ENCODE data around the gene SLC39A2.

Gene SLC39A2

DNA sequence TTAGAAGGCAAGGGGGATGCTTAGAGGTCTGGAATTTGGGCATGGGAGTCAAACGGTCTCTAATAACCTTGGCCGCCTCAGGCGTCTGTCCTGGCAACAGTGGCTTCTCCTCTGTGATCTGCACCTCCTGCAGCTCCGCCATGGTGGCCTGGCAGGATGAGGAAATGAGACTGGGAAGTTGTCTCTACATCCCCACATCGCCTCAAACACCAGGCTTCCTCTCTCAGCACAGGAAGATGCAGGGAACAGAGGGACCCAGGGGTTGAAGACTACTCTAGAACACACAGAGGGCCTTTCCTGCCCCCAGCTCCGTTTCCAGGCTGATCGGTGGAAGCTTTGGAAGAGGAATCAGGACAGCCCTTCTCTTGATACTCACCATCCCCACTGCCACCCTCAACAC lies 24.1 kb downstream of the SLC39A2 start (continued):
- TF ChIP-seq, protein P1, sequence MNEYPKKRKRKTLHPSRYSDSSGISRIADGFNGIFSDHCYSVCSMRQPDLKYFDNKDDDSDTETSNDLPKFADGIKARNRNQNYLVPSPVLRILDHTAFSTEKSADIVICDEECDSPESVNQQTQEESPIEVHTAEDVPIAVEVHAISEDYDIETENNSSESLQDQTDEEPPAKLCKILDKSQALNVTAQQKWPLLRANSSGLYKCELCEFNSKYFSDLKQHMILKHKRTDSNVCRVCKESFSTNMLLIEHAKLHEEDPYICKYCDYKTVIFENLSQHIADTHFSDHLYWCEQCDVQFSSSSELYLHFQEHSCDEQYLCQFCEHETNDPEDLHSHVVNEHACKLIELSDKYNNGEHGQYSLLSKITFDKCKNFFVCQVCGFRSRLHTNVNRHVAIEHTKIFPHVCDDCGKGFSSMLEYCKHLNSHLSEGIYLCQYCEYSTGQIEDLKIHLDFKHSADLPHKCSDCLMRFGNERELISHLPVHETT (tag by site-specific recombination; IDR thresholded peaks at IDR 0.05), result no peak
- no peak for TF ChIP-seq ZNF19 (tag by site-specific recombination; IDR thresholded peaks at IDR 0.05; ENCODE audit: low read depth)
- no peak for TF ChIP-seq ZSCAN30 (tag by site-specific recombination; IDR thresholded peaks at IDR 0.05)
- TF ChIP-seq OVOL3 (tag by site-specific recombination; IDR thresholded peaks at IDR 0.05), result no peak
- TF ChIP-seq GLIS2 (tag by site-specific recombination; IDR thresholded peaks at IDR 0.05), result no peak

DNA sequence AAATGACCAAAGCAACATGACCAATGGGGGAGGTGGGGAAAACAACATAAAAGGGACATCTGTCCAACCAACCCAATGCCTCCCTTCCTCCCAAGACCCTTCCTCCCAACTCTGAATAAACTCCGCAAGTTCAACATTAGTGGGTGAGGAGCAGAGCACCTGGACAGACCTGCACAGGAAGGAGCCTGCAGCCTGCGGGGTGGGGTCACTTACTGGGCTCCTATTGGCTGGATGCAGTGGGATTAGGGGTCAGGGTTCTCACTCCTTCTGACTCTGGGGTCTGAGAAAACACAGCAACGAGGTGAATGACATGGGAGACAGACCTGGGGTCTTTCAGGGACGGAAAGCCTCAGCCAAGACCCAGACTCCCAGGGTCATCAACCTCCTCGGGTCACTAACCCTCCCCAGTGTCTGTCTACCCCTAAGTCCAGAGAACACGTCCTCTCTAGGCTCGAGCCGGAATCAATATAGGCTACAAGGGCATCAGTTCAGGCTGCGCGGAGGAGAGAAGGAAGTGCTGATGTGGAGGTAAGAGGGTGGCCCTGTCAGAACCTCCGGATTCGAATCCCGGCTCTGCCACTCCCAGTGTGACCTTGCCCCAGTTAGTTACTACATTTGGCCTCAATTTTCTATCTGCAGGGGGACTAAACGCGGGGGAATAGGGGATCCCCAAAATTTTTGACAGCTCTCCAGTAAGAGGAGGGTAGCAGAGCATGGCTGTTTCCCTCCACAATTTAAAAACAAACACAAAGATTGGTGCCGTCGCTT lies 24.9 kb downstream of the SLC39A2 start:
- H3K27ac ChIP-seq (ENCODE audit: extremely low read depth, low read depth, low read length), result peak overlapping the region; percentile 74; the same call in 1 of the 2 replicates
- H3K4me1 ChIP-seq (ENCODE audit: control insufficient read depth, insufficient read depth, low read length), result peaks cover 10% of the 10 kb centered on the region; the same call in 1 of the 2 replicates
- H3K4me3 ChIP-seq (ENCODE audit: low read depth, low read length), result peak overlapping the region; percentile 69
- CTCF ChIA-PET, result interaction anchor here (0.8 to 1.7 kb wide), 6 partner anchors 10 to 81 kb away, joined by 3 to 6 read pairs (median 4); no protein-coding TSS in a partner anchor
- H3K9me3 ChIP-seq (ENCODE audit: control insufficient read depth, insufficient read depth, low read depth, low read length), result no peaks in the 10 kb centered on the region
- H3K36me3 ChIP-seq (ENCODE audit: control insufficient read depth in 2 of 2, insufficient read depth in 1 of 2, low read length in 2 of 2), result peaks cover 0 to 30% of the 10 kb centered on the region in 2 experiments; a peak in 2 of 3 replicates
- POLR2A ChIA-PET, result interaction anchor here (1.0 kb wide), 1 partner anchor 9 kb away, joined by 5 read pairs; no protein-coding TSS in a partner anchor
- TF ChIP-seq ZNF521 (tag by site-specific recombination; IDR thresholded peaks at IDR 0.05) (no peak), FEZF1 (tag by site-specific recombination; IDR thresholded peaks at IDR 0.05) (no peak), SETDB1 (IDR thresholded peaks at IDR 0.05; ENCODE audit: insufficient read length, low read length) (no peak), ZNF792 (tag by site-specific recombination; IDR thresholded peaks at IDR 0.05) (no peak), ZIC2 (tag by site-specific recombination; IDR thresholded peaks at IDR 0.05) (no peak), ZNF394 (tag by site-specific recombination; IDR thresholded peaks at IDR 0.05; ENCODE audit: borderline replicate concordance) (no peak), SP7 (tag by site-specific recombination; IDR thresholded peaks at IDR 0.05) (no peak)
- TF ChIP-seq, protein P2, sequence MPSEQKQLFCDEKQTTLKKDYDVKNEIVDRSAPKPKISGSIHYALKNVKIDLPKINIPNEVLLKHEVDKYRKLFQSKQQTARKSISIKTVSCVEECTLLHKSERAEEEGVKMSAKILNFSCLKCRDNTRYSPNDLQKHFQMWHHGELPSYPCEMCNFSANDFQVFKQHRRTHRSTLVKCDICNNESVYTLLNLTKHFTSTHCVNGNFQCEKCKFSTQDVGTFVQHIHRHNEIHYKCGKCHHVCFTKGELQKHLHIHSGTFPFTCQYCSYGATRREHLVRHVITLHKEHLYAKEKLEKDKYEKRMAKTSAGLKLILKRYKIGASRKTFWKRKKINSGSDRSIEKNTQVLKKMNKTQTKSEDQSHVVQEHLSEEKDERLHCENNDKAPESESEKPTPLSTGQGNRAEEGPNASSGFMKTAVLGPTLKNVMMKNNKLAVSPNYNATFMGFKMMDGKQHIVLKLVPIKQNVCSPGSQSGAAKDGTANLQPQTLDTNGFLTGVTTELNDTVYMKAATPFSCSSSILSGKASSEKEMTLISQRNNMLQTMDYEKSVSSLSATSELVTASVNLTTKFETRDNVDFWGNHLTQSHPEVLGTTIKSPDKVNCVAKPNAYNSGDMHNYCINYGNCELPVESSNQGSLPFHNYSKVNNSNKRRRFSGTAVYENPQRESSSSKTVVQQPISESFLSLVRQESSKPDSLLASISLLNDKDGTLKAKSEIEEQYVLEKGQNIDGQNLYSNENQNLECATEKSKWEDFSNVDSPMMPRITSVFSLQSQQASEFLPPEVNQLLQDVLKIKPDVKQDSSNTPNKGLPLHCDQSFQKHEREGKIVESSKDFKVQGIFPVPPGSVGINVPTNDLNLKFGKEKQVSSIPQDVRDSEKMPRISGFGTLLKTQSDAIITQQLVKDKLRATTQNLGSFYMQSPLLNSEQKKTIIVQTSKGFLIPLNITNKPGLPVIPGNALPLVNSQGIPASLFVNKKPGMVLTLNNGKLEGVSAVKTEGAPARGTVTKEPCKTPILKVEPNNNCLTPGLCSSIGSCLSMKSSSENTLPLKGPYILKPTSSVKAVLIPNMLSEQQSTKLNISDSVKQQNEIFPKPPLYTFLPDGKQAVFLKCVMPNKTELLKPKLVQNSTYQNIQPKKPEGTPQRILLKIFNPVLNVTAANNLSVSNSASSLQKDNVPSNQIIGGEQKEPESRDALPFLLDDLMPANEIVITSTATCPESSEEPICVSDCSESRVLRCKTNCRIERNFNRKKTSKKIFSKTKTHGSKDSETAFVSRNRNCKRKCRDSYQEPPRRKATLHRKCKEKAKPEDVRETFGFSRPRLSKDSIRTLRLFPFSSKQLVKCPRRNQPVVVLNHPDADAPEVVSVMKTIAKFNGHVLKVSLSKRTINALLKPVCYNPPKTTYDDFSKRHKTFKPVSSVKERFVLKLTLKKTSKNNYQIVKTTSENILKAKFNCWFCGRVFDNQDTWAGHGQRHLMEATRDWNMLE (tag by site-specific recombination; conservative IDR thresholded peaks at IDR 0.05; ENCODE audit: low read depth), result no peak
- TF ChIP-seq, protein P3, sequence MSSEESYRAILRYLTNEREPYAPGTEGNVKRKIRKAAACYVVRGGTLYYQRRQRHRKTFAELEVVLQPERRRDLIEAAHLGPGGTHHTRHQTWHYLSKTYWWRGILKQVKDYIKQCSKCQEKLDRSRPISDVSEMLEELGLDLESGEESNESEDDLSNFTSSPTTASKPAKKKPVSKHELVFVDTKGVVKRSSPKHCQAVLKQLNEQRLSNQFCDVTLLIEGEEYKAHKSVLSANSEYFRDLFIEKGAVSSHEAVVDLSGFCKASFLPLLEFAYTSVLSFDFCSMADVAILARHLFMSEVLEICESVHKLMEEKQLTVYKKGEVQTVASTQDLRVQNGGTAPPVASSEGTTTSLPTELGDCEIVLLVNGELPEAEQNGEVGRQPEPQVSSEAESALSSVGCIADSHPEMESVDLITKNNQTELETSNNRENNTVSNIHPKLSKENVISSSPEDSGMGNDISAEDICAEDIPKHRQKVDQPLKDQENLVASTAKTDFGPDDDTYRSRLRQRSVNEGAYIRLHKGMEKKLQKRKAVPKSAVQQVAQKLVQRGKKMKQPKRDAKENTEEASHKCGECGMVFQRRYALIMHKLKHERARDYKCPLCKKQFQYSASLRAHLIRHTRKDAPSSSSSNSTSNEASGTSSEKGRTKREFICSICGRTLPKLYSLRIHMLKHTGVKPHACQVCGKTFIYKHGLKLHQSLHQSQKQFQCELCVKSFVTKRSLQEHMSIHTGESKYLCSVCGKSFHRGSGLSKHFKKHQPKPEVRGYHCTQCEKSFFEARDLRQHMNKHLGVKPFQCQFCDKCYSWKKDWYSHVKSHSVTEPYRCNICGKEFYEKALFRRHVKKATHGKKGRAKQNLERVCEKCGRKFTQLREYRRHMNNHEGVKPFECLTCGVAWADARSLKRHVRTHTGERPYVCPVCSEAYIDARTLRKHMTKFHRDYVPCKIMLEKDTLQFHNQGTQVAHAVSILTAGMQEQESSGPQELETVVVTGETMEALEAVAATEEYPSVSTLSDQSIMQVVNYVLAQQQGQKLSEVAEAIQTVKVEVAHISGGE (tag by site-specific recombination; conservative IDR thresholded peaks at IDR 0.05; ENCODE audit: low read depth), result no peak
- TF ChIP-seq, protein P4, sequence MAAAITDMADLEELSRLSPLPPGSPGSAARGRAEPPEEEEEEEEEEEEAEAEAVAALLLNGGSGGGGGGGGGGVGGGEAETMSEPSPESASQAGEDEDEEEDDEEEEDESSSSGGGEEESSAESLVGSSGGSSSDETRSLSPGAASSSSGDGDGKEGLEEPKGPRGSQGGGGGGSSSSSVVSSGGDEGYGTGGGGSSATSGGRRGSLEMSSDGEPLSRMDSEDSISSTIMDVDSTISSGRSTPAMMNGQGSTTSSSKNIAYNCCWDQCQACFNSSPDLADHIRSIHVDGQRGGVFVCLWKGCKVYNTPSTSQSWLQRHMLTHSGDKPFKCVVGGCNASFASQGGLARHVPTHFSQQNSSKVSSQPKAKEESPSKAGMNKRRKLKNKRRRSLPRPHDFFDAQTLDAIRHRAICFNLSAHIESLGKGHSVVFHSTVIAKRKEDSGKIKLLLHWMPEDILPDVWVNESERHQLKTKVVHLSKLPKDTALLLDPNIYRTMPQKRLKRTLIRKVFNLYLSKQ (tag by site-specific recombination; IDR thresholded peaks at IDR 0.05; ENCODE audit: borderline replicate concordance), result no peak
- TF ChIP-seq, protein P5, sequence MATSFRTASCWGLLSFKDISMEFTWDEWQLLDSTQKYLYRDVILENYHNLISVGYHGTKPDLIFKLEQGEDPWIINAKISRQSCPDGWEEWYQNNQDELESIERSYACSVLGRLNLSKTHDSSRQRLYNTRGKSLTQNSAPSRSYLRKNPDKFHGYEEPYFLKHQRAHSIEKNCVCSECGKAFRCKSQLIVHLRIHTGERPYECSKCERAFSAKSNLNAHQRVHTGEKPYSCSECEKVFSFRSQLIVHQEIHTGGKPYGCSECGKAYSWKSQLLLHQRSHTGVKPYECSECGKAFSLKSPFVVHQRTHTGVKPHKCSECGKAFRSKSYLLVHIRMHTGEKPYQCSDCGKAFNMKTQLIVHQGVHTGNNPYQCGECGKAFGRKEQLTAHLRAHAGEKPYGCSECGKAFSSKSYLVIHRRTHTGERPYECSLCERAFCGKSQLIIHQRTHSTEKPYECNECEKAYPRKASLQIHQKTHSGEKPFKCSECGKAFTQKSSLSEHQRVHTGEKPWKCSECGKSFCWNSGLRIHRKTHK (tag by site-specific recombination; IDR thresholded peaks at IDR 0.05), result no peak
- TF ChIP-seq, protein P6, sequence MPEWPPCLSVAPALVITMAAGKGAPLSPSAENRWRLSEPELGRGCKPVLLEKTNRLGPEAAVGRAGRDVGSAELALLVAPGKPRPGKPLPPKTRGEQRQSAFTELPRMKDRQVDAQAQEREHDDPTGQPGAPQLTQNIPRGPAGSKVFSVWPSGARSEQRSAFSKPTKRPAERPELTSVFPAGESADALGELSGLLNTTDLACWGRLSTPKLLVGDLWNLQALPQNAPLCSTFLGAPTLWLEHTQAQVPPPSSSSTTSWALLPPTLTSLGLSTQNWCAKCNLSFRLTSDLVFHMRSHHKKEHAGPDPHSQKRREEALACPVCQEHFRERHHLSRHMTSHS (tag by site-specific recombination; IDR thresholded peaks at IDR 0.05), result no peak
